WI38 (cell line): ENCODE measurements around the gene PUS7L.
"Not testable (repeated sequence)": the region's sequence is repeated elsewhere in the genome, so short reads cannot be mapped to it uniquely, and the experiment has no call there.

ENCODE experiments used
- H3K4me3 ChIP-seq: 2 replicates; pipeline ENCODE4 v1.5.1; 2011; ENCODE audit warnings: low read depth, mild to moderate bottlenecking, control low read depth, low read length
- CTCF ChIP-seq: IDR thresholded peaks from 2 replicates; pipeline ENCODE4 v1.5.1; 2012; ENCODE audit warnings: low read depth, mild to moderate bottlenecking, control low read depth, low read length

PUS7L gene

GRCh38 chr12:43763769-43764168 is 5.2 kb upstream of the PUS7L start:
- H3K4me3 ChIP-seq, result no peak overlapping the region
- no peak for TF ChIP-seq CTCF

- TF ChIP-seq CTCF, result no peak
Measured at GRCh38 chr12:43762596-43762995, 4.0 kb upstream of the PUS7L start.

GRCh38 chr12:43761500-43761899 is 2.9 kb upstream of the PUS7L start:
- H3K4me3 ChIP-seq, result no peak overlapping the region
- TF ChIP-seq CTCF, result no peak

More at GRCh38 chr12:43762596-43762995, 4.0 kb upstream of the PUS7L start:
- no peak overlapping the region for H3K4me3 ChIP-seq

- H3K4me3 ChIP-seq, result peak overlapping the region; percentile 96; the same call in 1 of the 2 replicates
- TF ChIP-seq CTCF, result no peak
Measured at GRCh38 chr12:43760396-43760795, 1.8 kb upstream of the PUS7L start.

GRCh38 chr12:43758247-43758727 is 303 bp downstream of the PUS7L start:
- TF ChIP-seq CTCF, result no peak
- peak overlapping the region; percentile 96 for H3K4me3 ChIP-seq

GRCh38 chr12:43754015-43754414 is 4.6 kb downstream of the PUS7L start:
- no peak for TF ChIP-seq CTCF
- no peak overlapping the region for H3K4me3 ChIP-seq

- not testable (repeated sequence) for H3K4me3 ChIP-seq
Measured at GRCh38 chr12:43751360-43751759, 7.2 kb downstream of the PUS7L start.

GRCh38 chr12:43750814-43751213 is 7.8 kb downstream of the PUS7L start:
- no peak overlapping the region for H3K4me3 ChIP-seq
- TF ChIP-seq CTCF, result no peak
